ENCODE measurements around the gene CDH20. TPM values are rescaled to one million over a fixed set of nuclear protein-coding genes. Genes with fewer than 3 reads are reported as not detected.

CDH20 gene
- total RNA-seq, 4 donors from 2014 or later = 0.63 to 7.1 (median 2.4) TPM

DNA sequence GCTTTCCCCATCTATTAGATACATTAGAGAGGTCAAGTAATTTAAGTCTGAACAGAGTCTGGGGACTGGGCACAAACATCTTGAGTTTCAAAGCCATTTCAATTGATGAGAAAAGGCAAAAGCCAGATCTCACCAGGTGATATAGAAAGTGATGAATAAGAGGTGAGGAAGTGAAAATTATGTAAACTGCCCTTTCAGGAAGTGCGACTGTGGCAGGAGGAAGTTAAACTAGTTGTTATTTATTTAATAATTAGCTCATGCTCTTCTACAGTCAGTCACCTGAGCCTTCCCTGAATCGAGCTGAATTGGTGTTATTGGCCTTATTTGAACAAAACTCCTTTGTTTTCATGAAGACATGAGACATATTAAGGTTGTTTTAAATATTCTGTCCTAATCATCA is 115.1 kb downstream of the CDH20 start:
- DNase-seq (ENCODE audit: low spot score) = no peak
- no peak for ATAC-seq (ENCODE audit: low FRiP score)
- TF ChIP-seq CTCF (IDR thresholded peaks at IDR 0.05) = no peak

- no peak for TF ChIP-seq CTCF (IDR thresholded peaks at IDR 0.05)
- ATAC-seq (ENCODE audit: low FRiP score) (no peak), DNase-seq (ENCODE audit: low spot score) (no peak)
Measured at GRCh38 chr18:61459896-61460648, 126.8 kb downstream of the CDH20 start.

DNA sequence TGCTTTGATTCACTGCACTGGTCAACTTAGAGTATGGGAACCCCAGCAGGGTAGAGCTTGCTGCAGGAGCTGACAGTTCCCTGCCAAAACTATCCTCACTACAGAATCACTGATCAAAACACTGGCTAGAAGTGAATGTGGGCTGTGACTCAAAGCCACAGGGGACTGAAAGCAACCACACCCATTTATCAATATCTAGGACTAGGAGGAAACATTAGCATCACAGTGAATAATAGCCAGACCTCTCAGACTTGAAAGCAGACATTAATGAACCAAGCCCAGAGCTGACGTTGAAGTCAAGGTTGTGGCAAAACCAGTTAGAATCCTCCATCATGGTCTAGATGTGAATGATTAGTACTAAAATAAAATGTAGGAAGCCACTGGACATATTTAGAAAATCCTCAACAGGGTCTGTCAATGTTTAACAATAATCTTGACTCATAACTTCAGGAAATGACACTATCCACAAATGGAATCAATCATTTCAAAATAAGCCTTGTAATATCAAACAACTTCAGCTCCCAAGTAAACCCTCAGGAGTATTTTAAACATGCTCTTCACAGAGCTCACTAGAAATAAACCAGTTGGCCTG is 131.4 kb downstream of the CDH20 start:
- ATAC-seq (ENCODE audit: low FRiP score) (no peak), DNase-seq (ENCODE audit: low spot score) (no peak)
- no peak for TF ChIP-seq CTCF (IDR thresholded peaks at IDR 0.05)

- DNase-seq (ENCODE audit: low spot score) (no peak), ATAC-seq (ENCODE audit: low FRiP score) (no peak)
- no peak for TF ChIP-seq CTCF (IDR thresholded peaks at IDR 0.05)
Measured at GRCh38 chr18:61466736-61467135, 133.5 kb downstream of the CDH20 start.

DNA sequence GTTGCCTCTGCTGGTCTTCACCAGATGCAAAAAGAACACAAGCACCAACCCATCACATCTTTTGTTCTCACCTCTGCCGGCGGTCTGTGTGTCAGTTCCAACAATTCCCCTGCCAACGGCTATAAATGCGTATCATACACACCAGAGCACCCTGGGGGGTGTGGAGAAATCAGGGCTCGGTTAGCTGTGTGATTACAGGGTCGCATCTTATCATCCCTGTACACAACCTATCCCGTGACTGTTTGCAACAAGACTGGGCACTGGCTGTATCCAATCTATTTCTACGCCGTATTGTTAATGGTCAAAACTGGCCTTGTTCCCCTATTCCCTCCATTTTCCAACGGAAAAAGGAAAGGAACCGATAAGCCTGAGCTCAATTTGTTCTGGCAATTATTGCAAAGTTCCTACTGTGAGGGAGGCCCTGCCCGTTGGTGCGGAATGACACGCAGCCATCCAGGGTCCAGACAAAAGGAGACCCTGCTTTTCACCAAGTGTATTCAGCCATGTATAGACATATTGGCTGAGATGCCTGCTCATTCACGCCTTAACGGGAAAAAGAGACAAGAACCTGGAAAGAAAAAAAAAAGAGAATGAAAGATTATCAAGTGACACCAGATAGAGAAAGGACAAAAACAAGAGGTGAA is 136.9 kb downstream of the CDH20 start:
- ATAC-seq (ENCODE audit: low FRiP score) (no peak), DNase-seq (ENCODE audit: low spot score) (no peak)
- TF ChIP-seq CTCF (IDR thresholded peaks at IDR 0.05) = no peak

- ATAC-seq (ENCODE audit: low FRiP score) (no peak), DNase-seq (ENCODE audit: low spot score) (no peak)
- TF ChIP-seq CTCF (IDR thresholded peaks at IDR 0.05) = no peak
Measured at GRCh38 chr18:61471541-61471940, 138.3 kb downstream of the CDH20 start.

Data from omental fat pad (tissue), 4 donors.